Naive thymus-derived CD8-positive, alpha-beta T cell (primary cell): ENCODE results near the gene SDR9C7. TPM values are rescaled to one million over a fixed set of nuclear protein-coding genes. Genes with fewer than 3 reads are reported as not detected.
A peak's percentile ranks its signal among the peaks of the same experiment; 100 is the strongest.
"Not testable (repeated sequence)": the region's sequence is repeated elsewhere in the genome, so short reads cannot be mapped to it uniquely, and the experiment has no call there.

Source experiments
- ATAC-seq, 2 donors: fragments of 150-1000 bp; cut with Tn5 transposase in 1 of 2; sonication (Bioruptor Pico), chemical (Tn5 transposase) in 1 of 2; 1 replicate in 1 of 2; 2 replicates in 1 of 2; pipeline ENCODE4 v1.10.0; 2021; ENCODE audit warnings: mild to moderate bottlenecking in 2 of 2, moderate library complexity in 2 of 2
- POLR2A ChIA-PET: fragments of 350-600 bp; sonication (Branson Sonifier 250); formaldehyde crosslinking; loops from one replicate; lab custom pipeline; 2021; ENCODE audit warnings: antibody characterized with exemption; lab: Charles Lee
- DNase-seq, 10 donors: peaks; one replicate each; pipeline versions ENCODE4 v3.0.0 to v3.0.0-alpha.2; 2020 to 2022
- H3K27ac Mint-ChIP-seq, 10 donors: one replicate each; pipeline ENCODE4 v1.8.0; 2020 to 2022; ENCODE audit warnings: mild to moderate bottlenecking in 10 of 10, mixed read lengths in 10 of 10, moderate library complexity in 4 of 10, inconsistent platforms in 1 of 10
- H3K27me3 Mint-ChIP-seq, 5 donors: one replicate each; pipeline ENCODE4 v1.8.0; 2021 to 2022; ENCODE audit warnings: mixed read lengths in 5 of 5
- H3K36me3 Mint-ChIP-seq, 3 donors: one replicate each; pipeline ENCODE4 v1.8.0; 2020 to 2022; ENCODE audit warnings: mixed read lengths in 3 of 3, mild to moderate bottlenecking in 2 of 3, inconsistent platforms in 1 of 3
- H3K4me1 Mint-ChIP-seq, 4 donors: one replicate each; pipeline ENCODE4 v1.8.0; 2021 to 2022; ENCODE audit warnings: mixed read lengths in 4 of 4
- H3K4me3 Mint-ChIP-seq, 10 donors: one replicate each; pipeline ENCODE4 v1.8.0; 2020 to 2022; ENCODE audit warnings: mild to moderate bottlenecking in 10 of 10, mixed read lengths in 10 of 10, moderate library complexity in 6 of 10, inconsistent platforms in 1 of 10
- H3K9me3 Mint-ChIP-seq, 9 donors: one replicate each; pipeline ENCODE4 v1.8.0; 2020 to 2022; ENCODE audit warnings: mixed read lengths in 9 of 9, mild to moderate bottlenecking in 3 of 9, inconsistent platforms in 1 of 9, moderate library complexity in 1 of 9
- polyA plus RNA-seq, 3 donors: library from polyadenylated mRNA; unstranded; fragments of 300-500 nt; fragmentation: Illumina TruSeq; gene quantifications; one replicate each; pipeline ENCODE4 v1.2.3, GENCODE V29; 2021
- total RNA-seq, 8 experiments: library from RNA in 2 of 8; stranded (reverse) in 2 of 8; gene quantifications; one replicate each; pipeline ENCODE4 v1.2.3 and lab custom pipeline; 2021 to 2026

Gene SDR9C7
- total RNA-seq (not detected), polyA plus RNA-seq (not detected), total RNA-seq (lab: John Stamatoyannopoulos, UW) (0 to 0.06 (median 0) reads per million in 6 experiments)

DNA sequence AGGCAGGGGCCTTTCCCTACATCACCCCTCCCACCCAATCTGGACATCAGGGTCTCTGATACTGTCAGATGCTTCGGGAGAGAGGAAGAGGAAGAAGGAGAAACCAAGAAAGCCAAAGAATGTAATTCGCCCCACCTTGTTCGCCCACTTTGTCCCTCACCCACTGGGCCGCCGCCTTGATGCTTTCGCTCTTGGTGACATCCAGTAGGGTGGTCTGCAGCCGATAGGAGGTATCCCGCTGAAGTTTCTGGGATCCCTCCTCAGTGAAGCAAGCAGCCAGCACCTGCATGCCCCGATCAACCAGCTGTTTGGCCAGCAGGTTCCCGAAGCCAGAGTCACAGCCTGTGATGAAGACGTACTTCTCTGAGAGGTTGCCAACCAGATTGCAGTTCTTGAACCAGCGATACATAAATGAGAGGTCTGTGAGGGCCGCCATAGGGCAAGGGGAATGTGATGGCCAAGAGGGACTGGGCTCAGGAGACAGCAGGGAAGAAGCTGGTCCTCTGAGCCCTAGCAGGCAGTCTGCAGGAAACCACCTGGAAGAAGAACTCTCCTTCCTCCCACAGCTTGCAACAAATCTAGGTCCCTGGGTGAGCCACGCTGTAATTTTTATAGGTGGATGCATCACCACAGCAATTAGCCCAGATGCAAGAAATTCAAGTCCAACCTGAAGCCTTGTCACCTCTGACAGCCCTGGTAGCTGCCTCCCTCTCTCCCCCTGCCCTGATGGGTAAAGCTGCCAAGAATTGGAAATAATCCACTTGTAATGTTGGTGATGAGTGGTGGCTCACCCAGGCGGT is at the start of gene SDR9C7:
Gene SDR9C7, minus strand, starts transcription at position 583 of the 800 bp plus-strand sequence. Its CDS starts 147 bp downstream, at position 436.
- Mint-ChIP-seq H3K9me3 (no peaks in the 10 kb centered on the region), H3K36me3 (no peaks in the 10 kb centered on the region), H3K27ac (no peak within 1 kb of the TSS), H3K27me3 (peaks cover 0 to 19% (median 13%) of the 10 kb centered on the region in 5 donors), H3K4me3 (no peak within 1 kb of the TSS), H3K4me1 (peaks cover 0 to 8% (median 8%) of the 10 kb centered on the region in 4 donors)
- POLR2A ChIA-PET: no interaction called here
- DNase-seq: no peak
- ATAC-seq: no peak

DNA sequence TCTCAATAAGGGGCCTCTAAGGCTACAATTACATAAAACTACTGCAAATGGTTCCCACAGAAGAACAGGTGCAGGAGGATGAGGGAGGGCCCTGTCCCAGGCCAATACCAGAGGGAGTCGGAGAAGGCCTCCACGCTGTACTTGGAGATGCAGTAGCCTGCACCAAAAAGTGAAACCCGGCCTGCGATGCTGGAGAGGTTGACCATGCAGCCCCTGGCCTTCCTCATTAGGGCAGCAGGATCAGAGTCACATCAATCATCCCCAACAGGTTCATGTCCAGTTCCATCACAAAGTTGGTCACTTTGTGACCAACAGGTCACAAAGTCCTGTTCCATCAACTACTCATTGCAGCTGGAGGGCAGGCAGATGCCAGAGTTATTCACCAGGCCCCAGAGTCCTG is 49.2 kb upstream of the SDR9C7 start:
- POLR2A ChIA-PET: no interaction called here
- Mint-ChIP-seq H3K27ac (no peak overlapping the region), H3K9me3 (no peaks in the 10 kb centered on the region), H3K27me3 (peaks cover 0 to 1% (median 0%) of the 10 kb centered on the region in 5 donors), H3K36me3 (peaks cover 0 to 7% (median 0%) of the 10 kb centered on the region in 3 donors), H3K4me1 (peaks cover 3 to 9% (median 6%) of the 10 kb centered on the region in 4 donors), H3K4me3 (no peak overlapping the region)
- ATAC-seq (no peak), DNase-seq (no peak)

DNA sequence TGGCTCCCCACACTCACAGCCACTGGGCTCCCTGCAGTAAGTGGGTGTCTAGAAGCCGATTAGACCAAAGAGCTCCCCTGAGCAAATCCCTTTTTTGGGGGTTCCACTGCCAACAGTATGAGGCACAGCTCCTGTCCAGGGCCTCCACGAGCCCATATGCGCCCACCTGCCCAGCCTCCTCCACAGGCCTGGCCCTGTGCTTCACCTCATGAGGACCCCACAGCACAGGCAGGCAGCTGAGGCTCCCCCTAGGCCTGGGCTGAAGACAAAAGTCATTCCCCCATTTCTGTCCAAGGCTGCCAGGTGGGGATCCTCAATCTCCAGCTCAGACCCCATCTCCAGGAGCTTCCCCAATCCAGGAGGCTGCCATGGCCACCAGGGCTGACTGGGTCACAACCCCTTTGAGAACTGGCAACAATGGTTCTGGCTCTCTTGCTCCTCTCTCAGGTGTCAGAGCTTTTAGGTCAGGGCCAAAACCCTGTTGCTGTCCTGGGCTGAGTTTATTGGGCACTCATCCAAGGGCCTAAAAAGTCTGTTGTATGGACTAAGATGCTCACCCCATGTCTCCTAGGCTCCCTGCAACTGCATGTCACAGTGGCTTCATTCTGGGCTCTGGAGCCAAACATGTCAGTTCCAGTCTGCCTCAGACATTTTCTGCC is 48.5 kb upstream of the SDR9C7 start:
- H3K36me3 Mint-ChIP-seq, H3K4me1 Mint-ChIP-seq, H3K4me3 Mint-ChIP-seq, POLR2A ChIA-PET, H3K27me3 Mint-ChIP-seq, ATAC-seq, H3K9me3 Mint-ChIP-seq, DNase-seq: not testable (repeated sequence)
- H3K27ac Mint-ChIP-seq: peak overlapping the region in 1 of 10 donors; percentile 16

DNA sequence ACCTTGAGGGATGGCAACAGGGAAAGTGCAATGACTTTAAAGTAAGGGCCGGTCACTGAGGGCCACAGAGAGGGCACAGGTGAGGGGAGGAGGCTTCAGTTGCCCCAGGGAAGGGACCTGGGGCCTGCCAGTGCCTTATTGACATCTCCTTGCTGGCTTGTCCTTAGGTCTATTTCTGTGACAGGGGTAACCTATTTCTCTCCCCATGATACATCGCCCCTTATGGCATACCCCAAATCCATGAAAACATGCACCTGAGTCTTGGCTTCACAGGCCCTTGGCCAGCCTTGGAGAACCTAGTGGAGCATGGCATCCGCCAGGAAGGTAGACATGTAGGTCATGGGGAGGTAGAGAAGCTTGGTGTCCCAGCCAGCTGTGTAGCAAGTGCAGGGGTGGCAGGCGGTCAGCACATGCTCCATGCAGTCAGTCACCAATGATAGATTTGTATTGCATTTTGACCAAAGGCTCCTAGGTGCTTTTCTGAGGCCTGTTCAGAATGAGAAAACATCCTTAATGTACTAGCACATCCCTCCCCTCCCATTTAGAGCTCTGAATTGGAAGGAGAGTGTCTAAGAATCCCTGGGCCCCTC is 46.8 kb upstream of the SDR9C7 start:
- peaks cover 0 to 1% (median 0%) of the 10 kb centered on the region in 5 donors for H3K27me3 Mint-ChIP-seq
- H3K27ac Mint-ChIP-seq: peak overlapping the region in 2 of 10 donors; percentile 3 to 34
- ATAC-seq: no peak
- no peak overlapping the region for H3K4me3 Mint-ChIP-seq
- DNase-seq: no peak
- POLR2A ChIA-PET: no interaction called here
- H3K36me3 Mint-ChIP-seq: peaks cover 0 to 7% (median 0%) of the 10 kb centered on the region in 3 donors
- H3K4me1 Mint-ChIP-seq: no peaks in the 10 kb centered on the region
- H3K9me3 Mint-ChIP-seq: peaks cover 0 to 2% (median 0%) of the 10 kb centered on the region in 9 donors

DNA sequence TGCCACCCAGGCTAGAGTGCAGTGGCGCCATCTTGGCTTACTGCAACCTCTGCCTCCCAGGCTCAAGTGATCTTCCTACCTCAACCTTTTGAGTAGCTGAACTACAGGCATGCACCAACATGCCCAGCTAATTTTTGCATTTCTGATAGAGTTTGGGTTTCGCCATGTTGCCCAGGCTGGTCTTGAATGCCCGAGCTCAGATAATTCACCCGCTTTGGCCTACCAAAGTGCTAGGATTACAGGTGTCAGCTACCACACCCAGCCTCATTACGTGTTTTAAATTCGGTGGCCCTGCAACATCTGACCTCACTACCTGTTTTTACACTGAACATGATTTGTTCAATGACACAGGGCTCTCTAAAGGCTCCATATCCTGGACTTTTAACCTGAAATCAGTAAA is 46.1 kb upstream of the SDR9C7 start:
- H3K4me3 Mint-ChIP-seq: no peak overlapping the region
- H3K9me3 Mint-ChIP-seq: peaks cover 0 to 2% (median 0%) of the 10 kb centered on the region in 9 donors
- H3K27me3 Mint-ChIP-seq: peaks cover 0 to 1% (median 0%) of the 10 kb centered on the region in 5 donors
- no peaks in the 10 kb centered on the region for H3K4me1 Mint-ChIP-seq
- no peak for ATAC-seq
- peak overlapping the region in 1 of 10 donors; percentile 34 for H3K27ac Mint-ChIP-seq
- POLR2A ChIA-PET: no interaction called here
- H3K36me3 Mint-ChIP-seq: peaks cover 0 to 7% (median 0%) of the 10 kb centered on the region in 3 donors
- DNase-seq: no peak

DNA sequence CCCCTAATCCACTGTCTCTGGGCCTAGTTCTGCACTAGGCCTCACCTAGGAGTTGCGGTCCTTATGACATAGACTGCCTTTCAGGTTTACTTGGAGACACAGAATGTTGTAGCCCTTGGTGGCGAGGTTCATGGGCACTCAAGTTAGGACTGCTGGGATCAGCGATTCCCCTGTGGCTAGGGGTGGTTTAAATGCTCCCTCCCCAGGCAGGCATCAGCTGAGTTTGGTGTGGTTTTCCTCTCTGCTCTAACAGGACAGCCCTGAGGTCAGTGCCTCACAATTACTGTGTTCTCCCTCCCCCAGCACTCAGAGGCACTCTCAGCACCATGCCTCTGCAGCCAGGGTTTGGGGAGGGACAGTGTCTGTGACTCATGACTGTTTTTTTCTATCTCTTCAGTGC is 45.4 kb upstream of the SDR9C7 start:
- Mint-ChIP-seq H3K27ac (no peak overlapping the region), H3K27me3 (peaks cover 0 to 1% (median 0%) of the 10 kb centered on the region in 5 donors), H3K4me1 (no peaks in the 10 kb centered on the region), H3K4me3 (no peak overlapping the region), H3K9me3 (peaks cover 0 to 2% (median 0%) of the 10 kb centered on the region in 9 donors), H3K36me3 (peaks cover 0 to 7% (median 0%) of the 10 kb centered on the region in 3 donors)
- POLR2A ChIA-PET: no interaction called here
- no peak for ATAC-seq
- DNase-seq: no peak

DNA sequence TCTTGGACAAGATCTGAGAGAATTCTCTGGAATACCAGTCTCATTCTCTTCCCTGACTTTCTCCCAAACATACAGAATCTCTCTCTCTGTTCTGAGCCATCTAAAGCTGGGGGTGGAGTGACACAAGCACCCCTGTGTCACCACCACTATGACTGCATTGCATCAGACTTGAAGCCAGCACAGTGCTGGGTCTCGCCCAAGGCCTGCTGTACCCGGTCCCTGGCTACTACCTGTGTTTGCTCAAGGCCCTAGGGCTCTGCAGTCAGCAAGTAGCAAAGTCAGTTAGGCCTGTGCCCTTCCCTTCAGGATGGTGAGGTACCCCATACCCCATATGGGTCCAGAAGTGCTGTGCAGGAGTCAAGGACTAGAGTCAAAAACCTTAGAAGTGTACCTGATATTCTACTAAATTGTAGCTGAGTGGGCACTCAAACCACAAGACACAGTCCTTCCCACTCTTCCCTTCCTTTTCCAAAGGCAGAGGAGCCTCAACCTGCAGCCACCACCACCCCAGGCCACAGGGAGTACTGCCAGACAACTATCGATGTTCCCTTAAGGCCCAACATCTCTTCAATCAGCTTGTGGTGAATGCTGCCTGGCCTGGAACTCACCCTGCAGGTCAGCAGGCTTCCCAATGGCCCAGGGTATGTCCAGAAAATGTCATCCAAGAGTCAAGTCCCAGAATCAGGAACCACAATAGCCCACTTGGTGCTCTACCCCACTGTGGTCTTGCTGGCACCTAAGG is 44.4 kb upstream of the SDR9C7 start:
- Mint-ChIP-seq H3K4me1 (no peaks in the 10 kb centered on the region), H3K27me3 (no peaks in the 10 kb centered on the region), H3K4me3 (no peak overlapping the region), H3K27ac (peak overlapping the region in 1 of 10 donors; percentile 27), H3K36me3 (peaks cover 0 to 7% (median 0%) of the 10 kb centered on the region in 3 donors), H3K9me3 (peaks cover 0 to 2% (median 0%) of the 10 kb centered on the region in 9 donors)
- no peak for DNase-seq
- ATAC-seq: no peak
- POLR2A ChIA-PET: no interaction called here

DNA sequence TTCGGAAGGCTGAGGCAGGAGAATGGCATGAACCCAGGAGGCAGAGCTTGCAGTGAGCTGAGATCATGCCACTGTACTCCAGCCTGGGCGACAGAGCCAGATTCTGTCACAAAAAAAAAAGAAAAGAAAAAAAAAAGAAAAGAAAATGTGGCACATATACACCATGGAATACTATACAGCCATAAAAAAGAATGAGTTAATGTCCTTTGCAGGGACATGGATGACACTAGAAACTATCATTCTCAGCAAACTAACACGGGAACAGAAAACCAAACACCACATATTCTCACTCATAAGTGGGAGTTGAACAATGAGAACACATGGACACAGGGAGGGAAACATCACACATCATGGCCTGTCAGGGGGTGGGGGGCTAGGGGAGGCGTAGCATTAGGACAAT is 43.2 kb upstream of the SDR9C7 start:
- ATAC-seq, H3K9me3 Mint-ChIP-seq, H3K4me3 Mint-ChIP-seq, POLR2A ChIA-PET, H3K27ac Mint-ChIP-seq, DNase-seq, H3K27me3 Mint-ChIP-seq, H3K4me1 Mint-ChIP-seq: not testable (repeated sequence)
- H3K36me3 Mint-ChIP-seq: peaks cover 0 to 12% (median 0%) of the 10 kb centered on the region in 3 donors

DNA sequence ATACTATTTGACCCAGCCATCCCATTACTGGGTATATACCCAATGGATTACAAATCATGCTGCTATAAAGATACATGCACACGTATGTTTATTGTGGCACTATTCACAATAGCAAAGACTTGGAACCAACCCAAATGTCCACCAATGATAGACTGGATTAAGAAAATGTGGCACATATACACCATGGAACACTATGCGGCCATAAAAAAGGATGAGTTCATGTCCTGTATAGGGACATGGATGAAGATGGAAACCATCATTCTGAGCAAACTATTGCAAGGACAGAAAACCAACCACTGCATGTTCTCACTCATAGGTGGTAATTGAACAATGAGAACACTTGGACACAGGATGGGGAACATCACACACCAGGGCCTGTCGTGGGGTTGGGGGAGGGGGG is 40.0 kb upstream of the SDR9C7 start:
- H3K9me3 Mint-ChIP-seq: not testable (repeated sequence)

DNA sequence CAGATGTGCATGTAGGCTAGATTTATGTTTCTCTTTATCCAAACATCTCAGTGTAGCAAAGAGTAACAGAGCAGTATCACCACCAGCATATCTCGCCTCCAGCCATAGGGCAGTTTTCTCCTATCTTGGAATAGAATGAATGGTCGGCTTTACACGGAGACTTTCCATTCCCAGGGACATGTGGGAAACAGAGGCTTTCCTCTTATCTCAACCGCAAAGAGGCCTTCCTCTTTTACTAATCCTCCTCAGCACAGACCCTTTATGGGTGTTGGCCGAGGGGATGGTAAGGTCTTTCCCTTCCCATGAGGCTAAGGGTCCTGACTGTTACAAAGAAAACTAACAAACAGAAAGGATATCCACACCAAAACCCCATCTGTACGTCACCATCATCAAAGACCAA is 34.7 kb upstream of the SDR9C7 start:
- DNase-seq, H3K27me3 Mint-ChIP-seq, H3K27ac Mint-ChIP-seq, H3K4me1 Mint-ChIP-seq, POLR2A ChIA-PET, H3K9me3 Mint-ChIP-seq, ATAC-seq, H3K4me3 Mint-ChIP-seq: not testable (repeated sequence)
- H3K36me3 Mint-ChIP-seq: peaks cover 0 to 11% (median 0%) of the 10 kb centered on the region in 3 donors

More for the DNA sequence above, 40.0 kb upstream of the SDR9C7 start:
- POLR2A ChIA-PET, H3K4me1 Mint-ChIP-seq, ATAC-seq, H3K36me3 Mint-ChIP-seq, H3K4me3 Mint-ChIP-seq, H3K27ac Mint-ChIP-seq, DNase-seq, H3K27me3 Mint-ChIP-seq: not testable (repeated sequence)

DNA sequence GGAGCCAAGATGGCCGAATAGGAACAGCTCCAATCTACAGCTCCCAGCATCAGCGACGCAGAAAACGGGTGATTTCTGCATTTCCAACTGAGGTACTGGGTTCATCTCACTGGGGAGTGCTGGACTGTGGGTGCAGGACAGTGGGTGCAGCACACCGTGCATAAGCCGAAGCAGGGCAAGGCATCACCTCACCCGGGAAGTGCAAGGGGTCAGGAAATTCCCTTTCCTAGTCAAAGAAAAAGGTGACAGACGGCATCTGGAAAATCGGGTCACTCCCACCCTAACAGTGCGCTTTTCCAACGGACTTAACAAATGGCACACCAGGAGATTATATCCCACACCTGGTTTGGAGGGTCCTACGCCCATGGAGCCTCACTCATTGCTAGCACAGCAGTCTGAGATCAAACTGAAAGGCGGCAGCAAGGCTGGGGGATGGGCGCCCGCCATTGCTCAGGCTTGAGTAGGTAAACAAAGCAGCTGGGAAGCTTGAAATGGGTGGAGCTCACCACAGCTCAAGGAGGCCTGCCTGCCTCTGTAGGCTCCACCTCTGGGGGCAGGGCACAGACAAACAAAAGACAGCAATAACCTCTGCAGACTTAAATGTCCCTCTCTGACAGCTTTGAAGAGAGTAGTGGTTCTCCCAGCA is 31.9 kb upstream of the SDR9C7 start:
- ATAC-seq, POLR2A ChIA-PET, H3K27ac Mint-ChIP-seq, DNase-seq, H3K27me3 Mint-ChIP-seq, H3K4me1 Mint-ChIP-seq, H3K4me3 Mint-ChIP-seq: not testable (repeated sequence)
- H3K36me3 Mint-ChIP-seq: peaks cover 0 to 14% (median 0%) of the 10 kb centered on the region in 3 donors
- H3K9me3 Mint-ChIP-seq: peaks cover 0 to 15% (median 0%) of the 10 kb centered on the region in 9 donors

DNA sequence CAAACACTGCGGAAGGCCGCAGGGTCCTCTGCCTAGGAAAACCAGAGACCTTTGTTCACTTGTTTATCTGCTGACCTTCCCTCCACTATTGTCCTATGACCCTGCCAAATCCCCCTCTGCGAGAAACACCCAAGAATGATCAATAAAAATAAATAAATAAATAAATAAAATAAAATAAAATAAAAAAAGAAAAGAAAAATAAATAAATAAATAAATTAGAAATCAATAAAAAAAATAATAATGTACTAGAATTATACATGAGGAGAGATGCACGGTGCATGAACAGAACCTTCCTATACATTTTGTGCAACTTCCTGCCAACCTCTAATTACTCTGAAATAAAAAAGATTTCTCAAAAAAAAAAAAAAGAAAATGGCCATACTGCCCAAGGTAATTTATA is 30.9 kb upstream of the SDR9C7 start:
- H3K27me3 Mint-ChIP-seq, DNase-seq, ATAC-seq, H3K4me3 Mint-ChIP-seq, POLR2A ChIA-PET, H3K4me1 Mint-ChIP-seq, H3K27ac Mint-ChIP-seq: not testable (repeated sequence)
- Mint-ChIP-seq H3K9me3 (peaks cover 0 to 16% (median 0%) of the 10 kb centered on the region in 9 donors), H3K36me3 (peaks cover 0 to 18% (median 0%) of the 10 kb centered on the region in 3 donors)
